Large intestine (tissue), 3 donors: ENCODE data around the gene FGF14. TPM values are rescaled to one million over a fixed set of nuclear protein-coding genes. Genes with fewer than 3 reads are reported as not detected.

Source experiments
- DNase-seq, 2 donors: peaks; one replicate each; pipeline versions ENCODE4 v3.0.0 to v3.0.0-alpha.2; 2013
- H3K27ac ChIP-seq: one replicate; pipeline ENCODE4 v1.5.1; 2013; ENCODE audit warnings: low read length
- H3K27me3 ChIP-seq: 2 replicates; pipeline ENCODE4 v1.6.1; 2013; ENCODE audit warnings: low read length; ENCODE audit not compliant: control insufficient read depth, insufficient read depth
- H3K36me3 ChIP-seq: 2 replicates; pipeline ENCODE4 v1.6.1; 2013; ENCODE audit warnings: low read length; ENCODE audit not compliant: control insufficient read depth, insufficient read depth
- H3K4me1 ChIP-seq: one replicate; pipeline ENCODE4 v1.6.1; 2013; ENCODE audit warnings: low read length; ENCODE audit not compliant: control insufficient read depth, insufficient read depth
- H3K4me3 ChIP-seq: one replicate; pipeline ENCODE4 v1.5.1; 2013; ENCODE audit warnings: low read length
- H3K9me3 ChIP-seq: one replicate; pipeline ENCODE4 v1.6.1; 2013; ENCODE audit warnings: mild to moderate bottlenecking, low read depth, low read length, moderate library complexity; ENCODE audit not compliant: control insufficient read depth
- WGBS: methylation state at CpG from one replicate; pipeline ENCODE4 v1.1.5; 2013; ENCODE audit warnings: low lambda C conversion rate; ENCODE audit not compliant: insufficient coverage; 5-methylcytosine and 5-hydroxymethylcytosine counted together
- polyA plus RNA-seq: library from polyadenylated mRNA; unstranded; fragments of 120-200 nt; gene quantifications from one replicate; pipeline ENCODE4 v1.2.1, GENCODE V29; 2013

The FGF14 gene
- polyA plus RNA-seq, 1 donor, result 2.1 TPM

DNA sequence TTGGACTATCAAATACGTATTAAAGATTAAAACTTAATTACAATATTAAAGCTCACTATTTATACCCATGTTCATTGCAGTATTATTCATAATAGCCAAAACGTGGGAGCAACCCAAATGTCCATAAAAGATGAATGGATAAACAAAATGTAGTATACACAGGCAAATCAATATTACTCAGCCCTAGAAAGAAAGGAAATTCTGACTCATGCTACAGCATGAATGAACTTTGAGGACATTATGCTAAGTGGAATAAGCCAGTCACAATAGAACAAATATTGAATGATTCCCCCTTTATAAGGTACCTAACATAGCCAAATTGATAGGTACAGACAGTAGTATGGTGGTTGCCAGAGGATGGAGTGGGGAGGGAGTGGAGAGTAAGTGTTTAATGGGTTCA, 457.3 kb downstream of the FGF14 start:
- Histone ChIP-seq H3K27me3 (no peaks in the 10 kb centered on the region), H3K27ac (no peak overlapping the region), H3K4me1 (no peaks in the 10 kb centered on the region), H3K9me3 (no peaks in the 10 kb centered on the region), H3K4me3 (no peak overlapping the region), H3K36me3 (no peaks in the 10 kb centered on the region)
- no peak for DNase-seq
- 83% methylated on average over 1 of the region's 2 CpGs for whole genome bisulfite sequencing

DNA sequence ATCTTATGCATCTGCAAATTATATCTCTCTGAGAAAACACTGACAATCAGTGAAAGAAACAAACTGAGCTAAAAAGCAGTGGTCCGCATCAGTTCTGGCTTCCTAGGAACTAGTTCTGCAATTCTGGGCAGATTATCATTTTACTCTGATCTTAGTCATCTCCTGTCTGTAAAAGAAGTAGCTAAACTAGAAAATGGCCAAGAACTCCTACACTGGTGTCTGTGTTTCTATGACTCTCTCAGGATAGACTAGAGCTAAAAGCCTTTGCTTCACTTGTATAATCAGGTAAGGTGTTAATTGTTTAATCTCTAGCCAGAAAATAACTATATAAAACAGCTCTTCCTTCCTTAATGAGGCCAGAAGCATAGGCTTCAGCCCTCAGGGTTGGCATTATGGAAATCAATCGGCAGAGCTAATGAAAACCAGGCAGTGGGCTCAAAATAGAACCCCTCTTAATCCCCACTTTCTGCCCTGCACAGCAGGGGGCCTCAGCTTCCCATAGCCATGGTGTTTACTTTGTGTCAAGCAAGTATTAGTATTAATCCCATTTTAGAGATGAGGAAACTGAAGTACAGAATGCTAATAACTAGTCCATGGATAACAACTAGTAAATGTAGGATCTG, 459.2 kb downstream of the FGF14 start:
- Histone ChIP-seq H3K4me1 (no peaks in the 10 kb centered on the region), H3K4me3 (no peak overlapping the region), H3K27ac (no peak overlapping the region), H3K27me3 (no peaks in the 10 kb centered on the region), H3K9me3 (no peaks in the 10 kb centered on the region), H3K36me3 (no peaks in the 10 kb centered on the region)
- no peak for DNase-seq
- no CpG with 5 or more reads among the region's 2 CpGs for WGBS

DNA sequence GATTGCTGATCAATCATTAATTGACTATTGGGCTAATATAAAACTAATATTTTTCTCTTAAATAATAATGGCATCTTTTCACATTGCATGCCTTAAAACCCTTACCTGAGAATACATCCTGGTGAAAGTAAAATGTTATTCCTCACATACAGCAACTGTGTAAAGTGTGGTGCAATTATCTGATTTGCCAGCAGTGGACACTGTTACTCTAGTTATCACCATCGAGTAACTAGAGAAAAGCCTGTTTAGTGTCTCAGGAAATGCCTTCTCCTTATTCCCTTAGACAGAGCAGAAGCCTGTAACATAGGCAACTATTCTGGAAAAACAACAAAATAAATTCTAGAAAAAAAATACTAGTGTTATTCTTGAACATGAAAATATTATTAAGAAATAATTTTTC, 459.8 kb downstream of the FGF14 start:
- Histone ChIP-seq H3K4me3 (no peak overlapping the region), H3K27ac (no peak overlapping the region), H3K4me1 (no peaks in the 10 kb centered on the region), H3K9me3 (no peaks in the 10 kb centered on the region), H3K36me3 (no peaks in the 10 kb centered on the region), H3K27me3 (no peaks in the 10 kb centered on the region)
- DNase-seq, result peak in 1 of 2 donors; percentile 5
- 0% methylated on average over 1 of the region's 1 CpG for WGBS

DNA sequence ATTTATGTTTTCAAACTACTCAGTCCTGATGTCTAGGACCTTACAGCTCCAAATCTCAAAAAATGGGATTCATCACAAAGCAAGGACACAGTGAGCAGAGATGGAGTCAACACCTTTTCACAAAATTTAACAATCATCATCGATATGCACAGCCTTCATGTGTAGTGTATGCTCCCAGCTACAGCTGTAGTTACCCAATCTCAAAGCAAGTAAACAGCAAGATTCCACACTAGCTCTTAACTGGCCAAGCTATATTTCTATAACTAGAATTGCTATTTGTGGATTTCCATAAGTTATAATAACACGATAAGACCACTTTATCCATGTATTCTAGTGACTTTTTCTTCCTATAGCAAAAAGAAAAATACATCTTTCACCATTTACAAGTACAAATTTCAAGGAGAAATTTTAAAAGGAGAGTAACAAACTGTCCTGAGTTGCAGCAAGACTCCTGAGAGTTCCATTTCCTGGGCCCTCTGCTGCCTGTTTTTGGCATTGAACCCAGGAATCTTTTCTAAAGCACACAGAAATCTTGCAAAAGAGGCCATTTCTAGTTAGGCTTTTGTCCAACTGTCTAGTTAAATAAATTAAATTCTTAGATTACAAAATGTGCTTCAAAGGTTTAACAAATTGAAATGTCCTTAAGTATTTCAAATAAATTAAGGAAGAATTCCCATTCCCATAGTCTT, 460.6 kb downstream of the FGF14 start:
- H3K4me3 ChIP-seq, result no peak overlapping the region
- no peaks in the 10 kb centered on the region for H3K27me3 ChIP-seq
- WGBS, result no CpG with 5 or more reads among the region's 2 CpGs
- H3K4me1 ChIP-seq, result no peaks in the 10 kb centered on the region
- no peaks in the 10 kb centered on the region for H3K9me3 ChIP-seq
- H3K36me3 ChIP-seq, result no peaks in the 10 kb centered on the region
- no peak overlapping the region for H3K27ac ChIP-seq
- DNase-seq, result no peak

DNA sequence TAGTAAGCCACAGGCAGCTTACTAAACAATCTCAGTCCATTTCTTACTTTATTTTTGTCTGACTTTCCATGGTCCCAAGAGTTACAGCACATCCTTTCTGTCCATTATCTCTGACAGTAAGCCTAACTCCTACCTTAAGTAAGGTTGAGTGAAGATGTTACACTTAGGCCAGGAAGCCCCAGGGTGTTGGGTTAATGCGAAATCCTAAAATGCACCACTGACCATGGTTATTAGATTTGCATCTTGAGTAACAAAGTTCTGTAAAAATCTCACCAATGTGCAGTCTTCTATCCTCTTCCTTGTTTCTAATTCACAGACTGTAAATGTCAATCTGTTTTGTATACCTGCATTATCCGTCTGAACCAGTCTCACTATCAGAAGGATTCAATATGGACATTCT, 462.5 kb downstream of the FGF14 start:
- DNase-seq, result no peak
- Histone ChIP-seq H3K36me3 (no peaks in the 10 kb centered on the region), H3K27ac (no peak overlapping the region), H3K9me3 (no peaks in the 10 kb centered on the region), H3K4me3 (no peak overlapping the region), H3K27me3 (no peaks in the 10 kb centered on the region), H3K4me1 (no peaks in the 10 kb centered on the region)
- WGBS, result 100% methylated on average over 1 of the region's 2 CpGs

DNA sequence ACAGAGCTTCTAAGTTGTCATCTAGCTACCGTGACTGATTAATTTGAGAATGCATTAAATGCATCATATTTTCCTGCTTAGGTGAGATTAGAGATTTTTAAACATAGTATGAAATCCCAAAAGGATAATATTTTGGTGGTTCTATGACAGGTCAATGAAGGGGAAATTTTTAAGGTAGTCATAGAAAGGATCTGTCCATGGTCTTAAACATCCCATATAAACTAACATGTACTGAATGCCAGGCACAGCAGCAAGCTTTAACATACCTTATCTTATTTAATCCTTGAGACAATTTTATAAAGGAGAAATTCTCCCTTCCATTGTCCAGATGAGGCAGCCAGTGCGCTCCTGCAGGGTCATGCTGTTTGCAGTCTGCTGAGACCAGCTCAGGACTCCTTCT, 466.0 kb downstream of the FGF14 start:
- Histone ChIP-seq H3K4me3 (no peak overlapping the region), H3K36me3 (no peaks in the 10 kb centered on the region), H3K4me1 (no peaks in the 10 kb centered on the region), H3K9me3 (no peaks in the 10 kb centered on the region), H3K27me3 (no peaks in the 10 kb centered on the region), H3K27ac (no peak overlapping the region)
- no peak for DNase-seq
- WGBS, result no CpG with 5 or more reads among the region's 2 CpGs

DNA sequence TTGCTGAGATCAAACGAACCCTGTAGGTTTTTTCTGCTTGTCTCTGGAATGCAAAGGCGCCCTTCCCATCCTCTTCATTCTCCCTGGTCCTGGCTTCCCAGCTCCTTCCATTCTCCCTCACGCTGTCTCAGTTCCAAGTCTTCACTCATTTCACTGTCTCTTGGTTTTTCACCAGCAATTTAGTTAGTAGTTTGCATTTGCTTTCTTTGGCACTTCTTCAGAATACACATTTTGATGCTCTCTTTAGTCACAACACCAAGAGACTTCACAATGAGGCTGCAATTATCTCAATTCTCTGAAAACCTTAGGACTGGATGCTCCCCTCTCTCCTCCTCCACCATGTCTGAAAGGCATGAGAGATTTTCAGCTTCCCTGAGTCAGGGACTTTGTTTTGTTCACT, 470.7 kb downstream of the FGF14 start:
- Histone ChIP-seq H3K27ac (no peak overlapping the region), H3K27me3 (no peaks in the 10 kb centered on the region), H3K4me1 (no peaks in the 10 kb centered on the region), H3K9me3 (no peaks in the 10 kb centered on the region), H3K4me3 (no peak overlapping the region), H3K36me3 (no peaks in the 10 kb centered on the region)
- DNase-seq, result no peak
- 55% methylated on average over 3 of the region's 3 CpGs for WGBS

DNA sequence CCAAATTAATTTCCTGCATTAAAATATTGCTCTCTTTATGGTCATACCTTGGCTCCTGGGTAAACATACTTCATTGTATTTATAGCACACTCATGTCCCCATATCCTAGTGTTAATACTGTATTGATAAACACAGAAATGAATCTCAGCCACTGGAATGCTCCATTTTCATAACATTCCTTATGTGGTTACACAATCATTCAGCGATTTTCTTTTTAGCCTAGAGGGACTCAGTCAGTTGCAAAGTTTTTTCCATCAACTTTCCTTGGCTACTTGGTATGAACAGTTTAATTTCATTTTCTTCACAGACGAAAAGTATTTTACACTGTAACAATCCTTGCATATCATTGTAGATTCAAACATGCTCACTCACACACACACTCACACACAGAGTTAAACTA, 471.5 kb downstream of the FGF14 start:
- no peak for DNase-seq
- WGBS, result 83% methylated on average over 1 of the region's 2 CpGs
- Histone ChIP-seq H3K4me3 (no peak overlapping the region), H3K4me1 (no peaks in the 10 kb centered on the region), H3K36me3 (no peaks in the 10 kb centered on the region), H3K9me3 (no peaks in the 10 kb centered on the region), H3K27me3 (no peaks in the 10 kb centered on the region), H3K27ac (no peak overlapping the region)

DNA sequence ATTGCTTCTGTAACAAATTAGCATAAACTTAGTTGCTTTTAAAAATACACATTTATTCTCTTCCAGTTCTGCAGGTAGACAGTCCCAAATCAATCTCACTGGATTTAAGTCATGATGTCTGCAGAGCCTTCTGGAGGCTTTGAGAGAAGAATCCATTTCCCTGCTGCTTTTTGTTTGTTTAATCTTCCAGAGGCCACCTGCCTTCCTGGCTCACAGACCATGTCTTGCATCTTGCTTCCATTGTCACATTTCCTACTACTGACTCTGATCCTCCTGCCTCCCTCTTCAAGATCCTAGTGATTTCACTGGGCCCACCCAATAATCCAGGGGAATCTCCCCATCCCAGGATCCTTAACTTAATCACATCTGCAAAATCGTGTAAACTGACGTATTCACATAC, 476.1 kb downstream of the FGF14 start:
- no peak for DNase-seq
- H3K9me3 ChIP-seq, result no peaks in the 10 kb centered on the region
- WGBS, result 42% methylated on average over 2 of the region's 2 CpGs
- no peaks in the 10 kb centered on the region for H3K27me3 ChIP-seq
- no peak overlapping the region for H3K27ac ChIP-seq
- H3K36me3 ChIP-seq, result no peaks in the 10 kb centered on the region
- H3K4me1 ChIP-seq, result no peaks in the 10 kb centered on the region
- no peak overlapping the region for H3K4me3 ChIP-seq

DNA sequence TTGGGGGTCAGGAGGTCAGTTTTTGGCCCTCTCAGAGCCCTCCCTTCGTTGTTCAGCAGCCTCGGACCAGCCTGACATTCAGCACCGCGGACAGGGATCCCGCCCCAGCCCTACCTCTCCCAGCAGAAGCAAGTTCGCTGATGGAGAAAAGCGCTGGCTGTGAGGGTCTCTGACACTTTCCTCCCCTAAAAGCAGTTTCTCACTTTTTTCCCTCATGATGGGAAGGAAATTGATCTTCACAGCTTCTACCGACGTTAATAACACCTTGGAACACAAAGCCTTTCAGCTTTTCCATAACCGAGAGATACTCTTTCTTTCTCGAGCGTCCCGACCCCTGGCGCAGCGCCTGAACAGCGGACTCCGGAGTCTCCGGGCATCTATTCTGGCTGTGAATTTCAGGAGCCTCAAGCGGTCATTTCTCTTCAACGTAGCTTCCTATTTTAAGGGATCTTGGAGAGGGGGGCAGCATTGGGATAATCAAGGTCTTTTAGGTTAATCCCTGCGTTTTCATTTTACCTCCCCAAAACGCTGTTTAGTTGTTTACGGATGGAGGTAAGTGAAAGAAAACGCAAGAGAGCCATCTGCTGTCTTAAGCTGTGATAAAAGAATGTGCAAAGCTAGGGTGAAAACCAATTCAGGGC, 482.2 kb downstream of the FGF14 start:
- Histone ChIP-seq H3K27ac (no peak overlapping the region), H3K4me3 (no peak overlapping the region), H3K36me3 (no peaks in the 10 kb centered on the region), H3K27me3 (peaks cover 41% of the 10 kb centered on the region), H3K4me1 (no peaks in the 10 kb centered on the region), H3K9me3 (no peaks in the 10 kb centered on the region)
- WGBS, result 0% methylated on average over 2 of the region's 24 CpGs
- DNase-seq, result no peak
